Measurements from ENCODE around the gene USP7.
"Not testable (repeated sequence)": the region's sequence is repeated elsewhere in the genome, so short reads cannot be mapped to it uniquely, and the experiment has no call there.

USP7 gene

DNA sequence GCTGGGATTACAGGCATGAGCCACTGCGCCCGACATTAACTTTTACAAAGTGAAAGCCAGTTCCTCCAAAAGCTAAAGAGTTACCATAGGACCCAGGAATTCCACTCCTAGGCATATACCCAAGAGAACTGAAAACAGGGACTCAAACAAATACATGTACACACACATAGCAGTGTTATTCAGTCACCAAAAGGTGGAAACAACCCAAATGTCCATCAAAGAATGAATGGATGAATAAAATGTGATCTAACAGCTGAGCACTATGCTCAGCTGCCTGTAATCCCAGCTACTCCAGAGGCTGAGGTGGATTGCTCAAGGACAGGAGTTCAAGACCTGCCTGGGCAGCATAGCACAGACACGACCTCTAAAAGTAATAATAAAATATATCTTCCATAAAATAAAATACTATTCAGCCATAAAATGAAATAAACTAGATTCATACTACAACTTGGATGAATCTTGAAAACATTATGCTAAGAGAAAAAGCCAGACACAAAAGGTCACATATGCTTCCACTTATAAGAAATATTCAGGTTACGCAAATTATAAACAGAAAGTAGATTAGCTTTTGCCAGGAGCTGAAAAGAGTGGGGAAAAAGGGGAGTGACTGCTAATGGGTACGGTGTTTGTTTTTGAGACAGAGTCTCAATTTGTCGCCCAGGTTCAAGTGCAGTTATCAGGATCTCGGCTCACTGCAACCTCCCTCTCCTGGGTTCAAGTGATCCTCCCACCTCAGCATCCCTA, 9.3 kb upstream of the USP7 start:
- TF ChIP-seq, protein P1, sequence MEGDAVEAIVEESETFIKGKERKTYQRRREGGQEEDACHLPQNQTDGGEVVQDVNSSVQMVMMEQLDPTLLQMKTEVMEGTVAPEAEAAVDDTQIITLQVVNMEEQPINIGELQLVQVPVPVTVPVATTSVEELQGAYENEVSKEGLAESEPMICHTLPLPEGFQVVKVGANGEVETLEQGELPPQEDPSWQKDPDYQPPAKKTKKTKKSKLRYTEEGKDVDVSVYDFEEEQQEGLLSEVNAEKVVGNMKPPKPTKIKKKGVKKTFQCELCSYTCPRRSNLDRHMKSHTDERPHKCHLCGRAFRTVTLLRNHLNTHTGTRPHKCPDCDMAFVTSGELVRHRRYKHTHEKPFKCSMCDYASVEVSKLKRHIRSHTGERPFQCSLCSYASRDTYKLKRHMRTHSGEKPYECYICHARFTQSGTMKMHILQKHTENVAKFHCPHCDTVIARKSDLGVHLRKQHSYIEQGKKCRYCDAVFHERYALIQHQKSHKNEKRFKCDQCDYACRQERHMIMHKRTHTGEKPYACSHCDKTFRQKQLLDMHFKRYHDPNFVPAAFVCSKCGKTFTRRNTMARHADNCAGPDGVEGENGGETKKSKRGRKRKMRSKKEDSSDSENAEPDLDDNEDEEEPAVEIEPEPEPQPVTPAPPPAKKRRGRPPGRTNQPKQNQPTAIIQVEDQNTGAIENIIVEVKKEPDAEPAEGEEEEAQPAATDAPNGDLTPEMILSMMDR (IDR thresholded peaks at IDR 0.05; ENCODE audit: low read depth, low read length) = no peak
- no peak overlapping the region for H3K4me3 ChIP-seq (ENCODE audit: low read depth, low read length)

DNA sequence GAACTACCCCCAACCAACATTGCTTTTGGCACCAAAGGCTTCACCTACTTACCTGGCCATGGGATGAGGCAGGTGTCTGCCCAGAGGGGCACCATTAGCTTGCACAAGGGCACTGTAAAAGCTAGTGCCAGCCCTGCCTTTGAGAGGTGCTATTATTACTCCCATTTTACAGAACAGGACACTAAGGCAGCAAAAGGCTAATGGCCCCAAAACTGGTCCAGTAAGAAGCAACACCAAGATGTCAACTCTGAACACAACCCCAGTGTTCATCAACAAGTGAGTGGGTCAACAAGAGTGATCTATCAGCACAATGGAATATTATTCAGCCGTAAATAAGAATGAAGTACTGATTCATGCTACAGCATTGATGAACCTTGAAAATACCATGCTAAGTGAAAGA, 7.7 kb upstream of the USP7 start:
- TF ChIP-seq, protein P1 (IDR thresholded peaks at IDR 0.05; ENCODE audit: low read depth, low read length) = no peak
- H3K4me3 ChIP-seq (ENCODE audit: low read depth, low read length) = no peak overlapping the region

DNA sequence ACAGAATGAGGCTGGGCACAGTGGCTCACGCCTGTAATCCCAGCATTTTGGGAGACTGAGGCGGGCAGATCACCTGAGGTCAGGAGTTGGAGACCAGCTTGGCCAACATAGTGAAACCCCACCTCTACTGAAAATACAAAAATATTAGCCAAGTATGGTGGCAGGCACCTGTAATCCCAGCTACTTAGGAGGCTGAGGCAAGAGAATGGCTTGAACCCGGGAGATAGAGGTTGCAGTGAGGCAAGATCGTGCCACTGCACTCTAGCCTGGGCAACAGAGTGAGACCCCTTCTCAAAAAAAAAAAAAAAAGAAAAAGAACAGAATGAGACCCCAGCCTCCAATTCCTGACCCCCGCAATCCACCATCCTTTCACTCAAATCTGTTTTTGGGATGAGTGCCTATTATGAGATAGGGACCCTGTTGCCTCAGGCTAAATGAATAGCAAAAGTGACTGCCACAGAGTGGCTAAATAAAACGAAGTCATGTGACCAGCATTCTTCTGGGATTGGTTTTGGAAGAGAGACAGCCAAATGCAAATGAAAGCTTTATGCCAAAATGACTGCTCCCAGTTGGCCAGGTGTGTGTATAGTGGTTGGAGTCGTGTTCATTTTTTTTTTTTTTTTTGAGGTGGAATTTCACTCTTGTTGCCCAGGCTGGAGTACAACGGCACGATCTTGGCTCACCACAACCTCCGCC, 5.6 kb upstream of the USP7 start:
- H3K4me3 ChIP-seq (ENCODE audit: low read depth, low read length) = not testable (repeated sequence)

DNA sequence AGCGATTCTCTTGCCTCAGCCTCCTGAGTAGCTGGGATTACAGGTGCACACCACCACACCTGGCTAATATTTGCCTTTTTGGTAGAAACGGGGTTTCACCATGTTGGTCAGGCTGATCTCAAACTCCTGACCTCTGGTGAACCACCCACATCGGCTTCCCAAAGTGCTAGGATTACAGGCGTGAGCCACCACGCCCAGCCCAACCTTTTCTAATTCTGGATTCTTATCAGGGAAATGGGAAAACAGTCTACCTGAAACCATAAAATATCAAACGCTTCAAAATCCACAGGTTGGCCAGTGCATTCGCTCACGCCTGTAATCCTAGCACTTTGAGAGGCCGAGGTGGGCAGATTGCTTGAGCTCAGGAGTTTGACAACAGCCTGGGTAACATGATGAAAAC, 4.3 kb upstream of the USP7 start:
- not testable (repeated sequence) for H3K4me3 ChIP-seq (ENCODE audit: low read depth, low read length)

DNA sequence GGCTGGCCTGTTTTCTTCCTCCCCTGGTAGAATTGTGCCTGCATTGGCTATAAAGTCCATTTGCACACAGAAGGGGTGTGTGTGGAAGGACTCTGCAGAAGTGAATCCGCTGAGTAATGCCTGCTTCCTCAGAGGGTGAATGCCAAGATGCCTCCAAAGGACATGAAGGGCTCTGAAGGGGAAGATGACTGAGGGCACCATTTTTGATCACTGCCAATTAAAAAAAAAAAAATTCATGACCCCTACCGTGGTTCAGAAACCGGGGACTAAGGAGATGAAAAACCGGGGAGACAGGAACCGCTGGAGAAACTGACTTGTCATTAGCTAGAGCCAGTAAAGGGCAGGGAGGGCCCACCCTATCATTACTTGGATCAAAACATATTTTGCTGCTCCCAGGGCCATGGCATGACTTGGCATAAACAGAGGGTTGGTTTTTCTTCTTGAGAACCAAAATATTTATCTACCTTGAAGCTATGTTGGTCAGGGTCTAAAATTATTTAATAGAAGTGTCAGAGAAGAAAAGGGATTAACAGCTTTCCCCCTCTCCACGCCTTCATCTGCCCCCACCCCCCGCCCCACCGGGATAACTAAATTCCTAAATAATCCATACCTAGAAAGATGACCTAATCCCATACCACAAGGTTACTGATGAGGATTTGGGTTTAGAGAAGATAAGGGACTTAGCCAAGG, 3.6 kb upstream of the USP7 start:
- no peak overlapping the region for H3K4me3 ChIP-seq (ENCODE audit: low read depth, low read length)
- TF ChIP-seq, protein P1 (IDR thresholded peaks at IDR 0.05; ENCODE audit: low read depth, low read length) = no peak

DNA sequence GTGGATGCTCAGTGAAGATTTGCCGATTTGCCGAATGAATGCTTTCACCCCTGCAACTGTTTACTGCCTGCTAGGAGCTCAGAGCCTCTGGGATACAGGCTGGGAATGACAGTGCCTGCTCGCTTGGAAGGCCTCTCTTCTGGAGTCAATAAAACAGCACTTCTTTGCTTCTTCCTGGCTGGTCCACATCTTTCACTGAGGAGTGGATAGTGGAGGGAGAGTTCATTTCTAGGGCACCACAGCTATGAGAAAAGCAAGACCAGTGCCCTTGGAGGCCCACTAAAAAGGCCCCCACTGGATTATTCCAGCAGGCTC, 3.1 kb upstream of the USP7 start:
- TF ChIP-seq, protein P1 (IDR thresholded peaks at IDR 0.05; ENCODE audit: low read depth, low read length) = no peak

DNA sequence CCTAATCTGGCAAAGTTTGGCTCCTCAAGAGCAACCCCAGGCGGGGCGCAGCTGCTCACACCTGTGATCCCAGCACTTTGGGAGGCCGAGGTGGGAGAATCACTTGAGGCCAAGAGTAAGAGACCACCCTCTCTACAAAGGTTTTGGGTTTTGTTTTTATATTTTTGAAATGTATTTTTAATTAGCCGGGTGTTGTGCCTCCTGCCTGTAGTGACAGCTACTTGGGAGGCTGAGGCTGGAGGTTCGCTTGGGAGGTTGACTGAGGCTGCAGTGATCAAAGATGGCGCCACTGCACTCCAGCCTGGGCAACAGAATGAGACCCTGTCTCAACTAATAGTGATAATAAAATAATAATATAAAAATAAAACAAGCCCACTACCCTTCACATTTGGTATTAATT, 756 bp upstream of the USP7 start:
- peak overlapping the region; percentile 65 for H3K4me3 ChIP-seq (ENCODE audit: low read depth, low read length)
- TF ChIP-seq, protein P1 (IDR thresholded peaks at IDR 0.05; ENCODE audit: low read depth, low read length) = no peak

More for the DNA sequence above, 3.1 kb upstream of the USP7 start:
- no peak overlapping the region for H3K4me3 ChIP-seq (ENCODE audit: low read depth, low read length)
